SK-N-SH treated with all-trans-retinoic acid at 6 μM for 48 hours (cell line): Measurements from ENCODE around the gene GALNT11.

Experiments
- GLIS3 ChIP-seq: fragments of 250-450 bp; sonication (Bioruptor Pico); IDR thresholded peaks from 2 replicates; pipeline ENCODE4 v1.5.0; 2020; ENCODE audit warnings: mild to moderate bottlenecking, moderate library complexity
- RARB ChIP-seq: fragments of 250-450 bp; sonication (Bioruptor Pico); IDR thresholded peaks from 2 replicates; pipeline ENCODE4 v1.8.0; 2021; ENCODE audit warnings: mild to moderate bottlenecking, moderate library complexity
- ZC3H10 ChIP-seq: fragments of 250-450 bp; sonication (Bioruptor Pico); IDR thresholded peaks from 2 replicates; pipeline ENCODE4 v1.5.1; 2021; ENCODE audit warnings: mild to moderate bottlenecking, moderate library complexity
- ZFP3 ChIP-seq: fragments of 250-450 bp; sonication (Bioruptor Pico); IDR thresholded peaks from 2 replicates; pipeline ENCODE4 v1.5.0; 2020; ENCODE audit warnings: mild to moderate bottlenecking, moderate library complexity
- ZNF8 ChIP-seq: fragments of 450-650 bp; formaldehyde crosslinking; IDR thresholded peaks from 2 replicates; pipeline ENCODE4 v1.5.0; 2020; ENCODE audit warnings: mild to moderate bottlenecking, moderate library complexity
- TF ChIP-seq, protein P1 (sequence below): fragments of 250-450 bp; sonication (Bioruptor Pico); IDR thresholded peaks from 2 replicates; pipeline ENCODE4 v1.8.0; 2021; ENCODE audit warnings: low read depth, mild to moderate bottlenecking, moderate library complexity, borderline replicate concordance
- TF ChIP-seq, protein P2 (sequence below): fragments of 250-450 bp; sonication (Bioruptor Pico); IDR thresholded peaks from 2 replicates; pipeline ENCODE4 v1.8.0; 2020; ENCODE audit warnings: mild to moderate bottlenecking, moderate library complexity, borderline replicate concordance

DNA sequence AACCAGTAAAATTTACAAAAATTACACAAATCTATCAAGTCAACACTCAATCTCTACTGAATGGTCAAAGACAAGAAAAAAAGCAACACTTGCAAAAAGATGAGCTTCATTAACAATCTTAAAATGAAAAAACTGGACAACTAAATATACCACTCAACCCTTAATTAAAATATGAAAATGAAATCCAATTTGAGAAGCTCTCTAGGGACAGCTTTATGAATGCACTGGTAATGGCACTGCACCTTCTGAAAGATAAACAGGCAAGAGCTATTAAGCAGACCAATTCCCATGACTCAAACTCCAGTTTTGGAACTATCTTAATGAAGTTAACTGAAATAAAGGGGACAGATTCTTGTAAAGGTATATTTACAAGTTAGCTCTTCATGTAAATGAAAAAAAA lies 135.7 kb downstream of the GALNT11 start:
- TF ChIP-seq ZFP3 (CRISPR knock-in tag) (no peak), ZC3H10 (CRISPR knock-in tag) (no peak), RARB (CRISPR knock-in tag) (no peak), ZNF8 (CRISPR knock-in tag) (no peak), GLIS3 (CRISPR knock-in tag) (no peak)
- TF ChIP-seq, protein P1, sequence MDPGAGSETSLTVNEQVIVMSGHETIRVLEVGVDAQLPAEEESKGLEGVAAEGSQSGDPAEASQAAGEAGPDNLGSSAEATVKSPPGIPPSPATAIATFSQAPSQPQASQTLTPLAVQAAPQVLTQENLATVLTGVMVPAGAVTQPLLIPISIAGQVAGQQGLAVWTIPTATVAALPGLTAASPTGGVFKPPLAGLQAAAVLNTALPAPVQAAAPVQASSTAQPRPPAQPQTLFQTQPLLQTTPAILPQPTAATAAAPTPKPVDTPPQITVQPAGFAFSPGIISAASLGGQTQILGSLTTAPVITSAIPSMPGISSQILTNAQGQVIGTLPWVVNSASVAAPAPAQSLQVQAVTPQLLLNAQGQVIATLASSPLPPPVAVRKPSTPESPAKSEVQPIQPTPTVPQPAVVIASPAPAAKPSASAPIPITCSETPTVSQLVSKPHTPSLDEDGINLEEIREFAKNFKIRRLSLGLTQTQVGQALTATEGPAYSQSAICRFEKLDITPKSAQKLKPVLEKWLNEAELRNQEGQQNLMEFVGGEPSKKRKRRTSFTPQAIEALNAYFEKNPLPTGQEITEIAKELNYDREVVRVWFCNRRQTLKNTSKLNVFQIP (CRISPR knock-in tag) = no peak
- TF ChIP-seq, protein P2, sequence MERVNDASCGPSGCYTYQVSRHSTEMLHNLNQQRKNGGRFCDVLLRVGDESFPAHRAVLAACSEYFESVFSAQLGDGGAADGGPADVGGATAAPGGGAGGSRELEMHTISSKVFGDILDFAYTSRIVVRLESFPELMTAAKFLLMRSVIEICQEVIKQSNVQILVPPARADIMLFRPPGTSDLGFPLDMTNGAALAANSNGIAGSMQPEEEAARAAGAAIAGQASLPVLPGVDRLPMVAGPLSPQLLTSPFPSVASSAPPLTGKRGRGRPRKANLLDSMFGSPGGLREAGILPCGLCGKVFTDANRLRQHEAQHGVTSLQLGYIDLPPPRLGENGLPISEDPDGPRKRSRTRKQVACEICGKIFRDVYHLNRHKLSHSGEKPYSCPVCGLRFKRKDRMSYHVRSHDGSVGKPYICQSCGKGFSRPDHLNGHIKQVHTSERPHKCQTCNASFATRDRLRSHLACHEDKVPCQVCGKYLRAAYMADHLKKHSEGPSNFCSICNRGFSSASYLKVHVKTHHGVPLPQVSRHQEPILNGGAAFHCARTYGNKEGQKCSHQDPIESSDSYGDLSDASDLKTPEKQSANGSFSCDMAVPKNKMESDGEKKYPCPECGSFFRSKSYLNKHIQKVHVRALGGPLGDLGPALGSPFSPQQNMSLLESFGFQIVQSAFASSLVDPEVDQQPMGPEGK (CRISPR knock-in tag) = no peak
